Measurements from ENCODE around the gene CCDC107.

GRCh38 chr9:35702696-35703095 is 44.6 kb downstream of the CCDC107 start:
- TF ChIP-seq CTCF (IDR thresholded peaks at IDR 0.05) (no peak), POLR2A (IDR thresholded peaks at IDR 0.05) (no peak)

Data from adrenal gland (tissue), 5 donors.